Measurements from ENCODE around the gene FLT4. TPM values are rescaled to one million over a fixed set of nuclear protein-coding genes. Genes with fewer than 3 reads are reported as not detected.

FLT4 gene
- total RNA-seq, 1 experiment from 2014 or later = 6.3 TPM

- Histone ChIP-seq H3T11ph (ENCODE audit: low read length) (no peak overlapping the region), H3K23me2 (ENCODE audit: insufficient read length, low read depth, low read length, poor library complexity, severe bottlenecking) (no peaks in the 10 kb centered on the region), H3K14ac (ENCODE audit: insufficient read depth, low read length) (no peak overlapping the region; the same call in 1 of the 2 replicates), H3K4me2 (ENCODE audit: insufficient read depth, insufficient read length, low read length) (no peak overlapping the region), H2BK5ac (ENCODE audit: insufficient read length, low read length) (no peak overlapping the region), H4K20me1 (ENCODE audit: control insufficient read depth, insufficient read depth, insufficient read length) (peaks cover 3% of the 10 kb centered on the region), H4K5ac (ENCODE audit: insufficient read length, low read depth, low read length) (no peak overlapping the region), H3K4me1 (ENCODE audit: insufficient read depth, low read length) (no peaks in the 10 kb centered on the region), H2AFZ (ENCODE audit: low read length) (no peak overlapping the region), H2AK5ac (ENCODE audit: insufficient read length, low read length) (no peak overlapping the region), H3K4ac (ENCODE audit: low read depth, low read length) (no peak overlapping the region), H4K91ac (ENCODE audit: insufficient read length, low read depth, low read length) (no peak overlapping the region), H3K27ac (ENCODE audit: insufficient read length, low read depth, low read length) (no peak overlapping the region), H3K27me3 (ENCODE audit: insufficient read depth, low read length) (no peaks in the 10 kb centered on the region), H2BK120ac (ENCODE audit: low read depth, low read length, poor library complexity, severe bottlenecking) (no peak overlapping the region), H4K8ac (replicated peaks; ENCODE audit: insufficient read length, low read depth, low read length) (no peak overlapping the region), H3K23ac (ENCODE audit: insufficient read length, low read depth, low read length) (no peak overlapping the region), H3K9me3 (ENCODE audit: control insufficient read depth, low read depth, low read length) (no peaks in the 10 kb centered on the region), H3K79me1 (ENCODE audit: insufficient read depth, low read depth, low read length, poor library complexity, severe bottlenecking) (no peaks in the 10 kb centered on the region), H2BK20ac (ENCODE audit: low read depth, low read length, poor library complexity, severe bottlenecking) (no peak overlapping the region), H2BK12ac (ENCODE audit: insufficient read length, low read depth, low read length) (no peak overlapping the region), H3K18ac (ENCODE audit: insufficient read length, low read depth, low read length) (no peak overlapping the region), H3K9ac (ENCODE audit: extremely low read depth, insufficient read length, low read length) (no peak overlapping the region), H2BK15ac (ENCODE audit: low read depth, low read length) (no peak overlapping the region), H3K79me2 (ENCODE audit: insufficient read depth, low read length) (no peaks in the 10 kb centered on the region), H3K56ac (ENCODE audit: insufficient read length, low read depth, low read length) (no peak overlapping the region)
- Mint-ChIP-seq H3K27me3 (ENCODE audit: low read depth) (peaks cover 20% of the 10 kb centered on the region), H3K4me3 (no peak overlapping the region), H3K4me1 (peaks cover 2 to 20% of the 10 kb centered on the region in 2 experiments; a peak in 3 of 4 replicates), H3K36me3 (ENCODE audit: insufficient read depth in 1 of 3, low read depth in 3 of 3) (no peaks in the 10 kb centered on the region; a peak in 2 of 7 replicates), H3K9me3 (no peaks in the 10 kb centered on the region; a peak in 1 of 5 replicates), H3K27ac (no peak overlapping the region)
- no peak for TF ChIP-seq CTCF (conservative IDR thresholded peaks at IDR 0.05)
- WGBS (ENCODE audit: extremely low coverage, insufficient read length, low lambda C conversion rate) = no CpG with 5 or more reads among the region's 6 CpGs
- DNase-seq = no peak
Measured at GRCh38 chr5:180641566-180641900, 7.9 kb downstream of the FLT4 start.

All from H9 (cell line).